GM19239 (cell line): ENCODE data around the gene PDE4C.
A peak's percentile ranks its signal among the peaks of the same experiment; 100 is the strongest.

ENCODE experiments used
- DNase-seq: peaks from one replicate; pipeline ENCODE4 v3.0.0; 2011; ENCODE audit warnings: low spot score; ENCODE audit not compliant: insufficient read length
- FAIRE-seq: peaks from 2 replicates; lab custom pipeline; 2011; peaks lifted over from hg19 to GRCh38; lab: Jason Lieb, UNC

Gene PDE4C

DNA sequence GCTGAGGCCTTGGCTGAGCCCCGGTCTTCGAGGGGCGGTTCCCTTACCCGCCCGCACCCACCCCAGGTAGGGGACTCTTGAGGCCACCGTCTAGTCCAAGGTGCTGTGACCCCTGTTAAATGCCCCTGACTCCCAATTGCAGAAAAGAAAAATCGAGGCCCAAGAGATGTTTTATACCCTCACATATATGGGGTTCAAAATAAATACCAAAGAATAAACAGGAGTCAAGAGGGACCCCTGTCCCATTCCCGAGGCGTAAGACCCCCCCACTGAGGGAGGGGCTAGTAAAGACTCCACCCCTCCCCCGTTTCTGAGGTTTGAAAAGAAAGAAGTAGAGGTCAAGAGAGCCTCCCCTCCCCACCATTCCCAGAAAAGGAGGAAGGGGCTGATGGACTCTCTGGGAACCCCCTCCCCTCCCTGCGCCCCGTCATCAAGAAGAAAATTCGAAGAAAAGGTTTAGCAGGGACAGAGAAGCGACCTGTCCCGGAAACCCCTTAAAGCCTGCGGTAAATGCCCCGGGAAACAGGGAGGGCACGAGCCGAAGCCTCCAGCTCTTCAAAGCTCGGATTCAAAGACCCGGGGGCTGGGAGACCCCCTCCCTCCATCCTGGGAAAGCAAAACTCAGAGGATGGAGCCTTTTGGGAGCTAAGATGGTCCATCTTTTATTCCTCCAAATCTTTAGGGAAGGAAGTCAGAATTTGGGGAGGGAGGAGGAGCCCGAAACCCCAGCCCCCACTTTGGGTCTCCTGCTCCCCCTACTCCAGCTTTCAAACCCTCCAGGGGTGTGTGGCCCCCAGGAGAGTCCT is 21.6 kb downstream of the PDE4C start:
- DNase-seq (no peak), FAIRE-seq (peak; percentile 28)

- FAIRE-seq (peak; percentile 99), DNase-seq (peak; percentile 99)
Measured at GRCh38 chr19:18203863-18204393, 22.3 kb downstream of the PDE4C start, which contains the start of gene RAB3A. RAB3A (minus strand) TSS chr19:18204042; CDS start chr19:18202740, 1,302 bp downstream.

DNA sequence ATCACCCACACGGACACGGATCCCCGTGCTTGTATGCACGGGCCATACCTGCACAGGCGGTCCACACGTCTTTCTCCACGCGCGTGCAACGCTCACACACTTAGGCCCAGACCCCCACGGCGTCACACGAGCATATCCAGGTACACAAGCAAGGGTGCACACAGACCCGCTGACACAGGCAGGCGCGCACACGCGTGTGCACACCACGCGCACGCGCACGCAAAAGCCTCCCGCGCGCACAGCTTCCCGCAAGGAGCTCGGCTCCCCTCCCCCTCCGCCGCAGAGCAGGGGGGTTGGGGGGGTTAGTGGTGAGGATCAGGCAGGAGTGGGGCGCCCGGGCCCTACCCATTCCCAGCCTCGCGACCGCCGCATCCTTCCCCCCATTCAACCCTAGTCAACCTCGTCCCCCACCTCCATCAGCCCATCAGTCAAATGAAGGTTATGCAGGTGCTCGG is 22.8 kb downstream of the PDE4C start:
- FAIRE-seq (peak; percentile 18), DNase-seq (no peak)

- FAIRE-seq = no peak
- DNase-seq = no peak
Measured at GRCh38 chr19:18202778-18203407, 23.3 kb downstream of the PDE4C start.

DNA sequence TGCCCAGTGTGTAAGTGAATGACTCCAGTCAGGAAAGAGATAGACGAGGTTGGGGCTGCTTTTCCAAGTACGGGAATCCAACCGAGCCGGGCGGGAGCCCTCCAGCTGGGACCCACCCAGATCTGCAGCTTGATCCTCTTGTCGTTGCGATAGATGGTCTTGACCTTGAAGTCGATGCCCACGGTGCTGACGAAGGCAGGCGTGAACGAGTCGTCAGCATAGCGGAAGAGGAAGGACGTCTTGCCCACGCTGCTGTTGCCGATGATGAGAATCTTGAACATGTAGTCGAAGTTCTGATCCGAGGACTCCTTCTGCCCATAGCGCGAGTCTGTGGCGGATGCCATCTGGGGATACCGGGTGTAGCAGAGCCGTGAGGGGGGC is 23.9 kb downstream of the PDE4C start:
- DNase-seq (no peak), FAIRE-seq (no peak)

DNA sequence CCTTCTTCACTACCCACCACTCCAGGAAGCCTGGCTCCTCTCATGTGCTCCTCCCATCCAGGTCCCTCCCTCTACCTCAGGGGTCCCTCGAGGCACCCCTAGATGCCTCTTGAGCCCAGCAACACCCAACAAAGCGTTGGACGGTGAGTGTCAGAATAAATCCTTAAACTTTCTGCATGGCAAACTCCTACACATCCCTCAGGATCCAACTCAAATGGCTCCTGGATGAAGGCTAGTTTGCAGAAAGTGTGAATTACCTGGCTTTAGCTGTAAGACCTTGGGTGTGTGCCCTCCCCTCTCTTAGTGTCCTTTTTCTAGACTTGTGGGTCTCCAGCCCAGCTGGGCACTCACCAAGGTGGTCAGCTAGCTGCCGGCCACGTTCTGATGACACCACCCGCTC is 27.9 kb downstream of the PDE4C start:
- FAIRE-seq (no peak), DNase-seq (no peak)

DNA sequence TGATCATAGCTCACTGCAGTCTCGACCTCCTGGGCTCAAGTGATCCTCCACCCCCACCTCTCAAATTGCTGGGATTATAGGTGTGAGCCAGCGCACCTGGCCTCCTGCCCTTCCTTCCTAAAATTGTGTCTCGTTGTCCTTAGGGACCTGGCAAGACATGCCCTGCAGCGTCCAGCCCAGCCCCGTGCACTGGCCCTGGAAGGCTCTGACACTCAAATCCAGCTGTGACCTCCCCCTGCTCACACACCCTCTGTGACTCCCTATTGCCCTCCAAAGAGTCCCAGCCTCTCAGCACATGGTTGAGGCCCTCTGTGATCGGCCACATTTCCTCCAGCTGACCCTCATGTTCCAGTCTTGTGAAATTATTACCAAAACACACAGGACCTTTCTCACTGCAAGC is 28.3 kb downstream of the PDE4C start:
- DNase-seq = no peak
- no peak for FAIRE-seq

GRCh38 chr19:18197306-18197705 is 28.9 kb downstream of the PDE4C start:
- FAIRE-seq = no peak
- no peak for DNase-seq

- FAIRE-seq = no peak
Measured at GRCh38 chr19:18196511-18196845, 29.8 kb downstream of the PDE4C start.

GRCh38 chr19:18194554-18195238 is 31.5 kb downstream of the PDE4C start:
- FAIRE-seq (no peak), DNase-seq (no peak)

More at GRCh38 chr19:18196511-18196845, 29.8 kb downstream of the PDE4C start:
- no peak for DNase-seq

GRCh38 chr19:18194181-18194530 is 32.1 kb downstream of the PDE4C start:
- FAIRE-seq = no peak
- no peak for DNase-seq

- FAIRE-seq (no peak), DNase-seq (no peak)
Measured at GRCh38 chr19:18193388-18194180, 32.7 kb downstream of the PDE4C start.

GRCh38 chr19:18192673-18193387 is 33.4 kb downstream of the PDE4C start, which contains the start of gene MPV17L2:
MPV17L2 (plus strand) TSS chr19:18193218; CDS start chr19:18193282, 64 bp downstream.
- FAIRE-seq (peak; percentile 100), DNase-seq (peak; percentile 85)

GRCh38 chr19:18191640-18192062 is 34.6 kb downstream of the PDE4C start:
- no peak for FAIRE-seq

DNA sequence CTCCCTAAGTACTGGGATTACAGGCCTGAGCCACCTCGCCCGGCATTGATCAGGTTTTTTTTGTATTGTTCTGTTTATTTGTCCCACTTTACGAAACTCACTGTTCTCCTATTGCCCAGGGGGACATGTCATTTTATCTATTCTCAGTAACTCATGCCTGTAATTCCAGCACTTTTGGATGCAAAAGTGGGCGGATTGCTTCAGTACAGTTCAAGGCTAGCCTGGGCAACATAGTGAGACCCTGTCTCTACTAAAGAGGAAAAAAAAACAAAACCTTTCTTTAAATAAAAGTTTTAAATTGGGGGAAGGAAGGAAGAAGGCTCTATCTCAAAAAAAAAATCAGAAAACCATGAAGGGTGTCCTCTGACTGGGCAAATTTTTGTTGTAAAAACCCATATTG is 36.0 kb downstream of the PDE4C start:
- no peak for DNase-seq
- FAIRE-seq = no peak

More at GRCh38 chr19:18191640-18192062, 34.6 kb downstream of the PDE4C start:
- DNase-seq = no peak

DNA sequence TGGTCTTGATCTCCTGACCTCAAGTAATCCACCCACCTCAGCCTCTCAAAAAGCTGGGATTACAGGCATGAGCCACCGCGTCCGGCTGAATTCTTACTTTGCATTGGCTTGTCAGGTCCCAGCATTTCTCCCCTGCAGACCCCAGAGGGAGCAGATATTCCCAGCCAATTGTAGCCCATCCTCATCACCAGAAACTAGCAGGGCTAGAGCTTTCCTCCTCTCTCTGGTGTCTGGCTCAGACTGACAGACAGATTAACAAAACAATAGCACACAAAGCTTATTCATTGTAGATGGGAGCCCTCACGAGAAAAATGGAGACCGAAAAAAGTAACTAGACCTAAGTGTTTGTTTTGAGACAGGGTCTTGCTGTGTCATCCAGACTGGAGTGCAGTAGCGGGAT is 40.7 kb downstream of the PDE4C start:
- FAIRE-seq (no peak), DNase-seq (no peak)

DNA sequence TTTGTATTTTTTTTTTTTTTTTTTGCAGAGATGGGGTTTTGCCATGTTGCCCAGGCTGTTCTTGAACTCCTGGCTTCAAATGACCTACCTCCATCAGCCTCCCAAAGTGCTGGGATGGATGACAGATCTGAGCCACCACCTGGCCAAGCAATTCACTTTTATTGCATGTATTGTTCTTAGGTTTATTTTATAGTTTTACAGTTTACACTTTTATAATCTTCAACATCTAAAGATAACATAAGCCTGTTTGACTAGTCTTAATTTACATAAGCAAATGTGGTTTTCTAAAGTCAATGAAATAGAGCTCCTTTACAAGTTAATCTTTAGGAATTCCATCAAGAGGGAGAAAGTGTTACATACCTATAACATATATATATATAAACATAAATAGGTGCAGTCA is 42.7 kb downstream of the PDE4C start:
- FAIRE-seq (no peak), DNase-seq (no peak)

GRCh38 chr19:18179957-18180356 is 46.3 kb downstream of the PDE4C start:
- DNase-seq (no peak), FAIRE-seq (no peak)
